ENCODE data around the gene ARHGAP32.

The ARHGAP32 gene

GRCh38 chr11:128967578-128967977, 224.5 kb downstream of the ARHGAP32 start:
- Mint-ChIP-seq H3K27me3 (peaks cover 0 to 20% of the 10 kb centered on the region in 2 donors), H3K27ac (no peak overlapping the region), H3K36me3 (ENCODE audit: insufficient read depth) (no peaks in the 10 kb centered on the region), H3K9me3 (no peaks in the 10 kb centered on the region), H3K4me3 (no peak overlapping the region), H3K4me1 (ENCODE audit: low read depth in 2 of 2) (peaks cover 25 to 30% of the 10 kb centered on the region in 2 donors)
- ATAC-seq (replicated peaks), result no peak
- DNase-seq, result no peak

GRCh38 chr11:128965485-128965884, 226.6 kb downstream of the ARHGAP32 start:
- Mint-ChIP-seq H3K27me3 (peaks cover 0 to 18% of the 10 kb centered on the region in 2 donors), H3K4me1 (ENCODE audit: low read depth in 2 of 2) (peaks cover 23 to 29% of the 10 kb centered on the region in 2 donors), H3K9me3 (no peaks in the 10 kb centered on the region), H3K36me3 (ENCODE audit: insufficient read depth) (no peaks in the 10 kb centered on the region), H3K4me3 (no peak overlapping the region), H3K27ac (no peak overlapping the region)
- DNase-seq (no peak), ATAC-seq (replicated peaks) (peak; percentile 66)

GRCh38 chr11:128964463-128964930, 227.6 kb downstream of the ARHGAP32 start:
- Mint-ChIP-seq H3K4me1 (ENCODE audit: low read depth in 2 of 2) (peaks cover 17 to 24% of the 10 kb centered on the region in 2 donors), H3K9me3 (no peaks in the 10 kb centered on the region), H3K4me3 (peak overlapping the region; percentile 39 to 51), H3K36me3 (ENCODE audit: insufficient read depth) (no peaks in the 10 kb centered on the region), H3K27ac (peak overlapping the region in 1 of 2 donors; percentile 58), H3K27me3 (peaks cover 5 to 9% of the 10 kb centered on the region in 2 donors)
- ATAC-seq (replicated peaks) (no peak), DNase-seq (no peak)

- DNase-seq (no peak), ATAC-seq (replicated peaks) (peak; percentile 66)
- H3K27ac Mint-ChIP-seq, result peak overlapping the region in 1 of 2 donors; percentile 58
- no peaks in the 10 kb centered on the region for H3K9me3 Mint-ChIP-seq
- H3K4me3 Mint-ChIP-seq, result peak overlapping the region; percentile 39 to 51
- peaks cover 8 to 12% of the 10 kb centered on the region in 2 donors for H3K27me3 Mint-ChIP-seq
- H3K4me1 Mint-ChIP-seq (ENCODE audit: low read depth in 2 of 2), result peaks cover 17 to 24% of the 10 kb centered on the region in 2 donors
- H3K36me3 Mint-ChIP-seq (ENCODE audit: insufficient read depth), result no peaks in the 10 kb centered on the region
Observed at GRCh38 chr11:128963744-128964325, 228.3 kb downstream of the ARHGAP32 start.

GRCh38 chr11:128962896-128963295, 229.2 kb downstream of the ARHGAP32 start:
- ATAC-seq (replicated peaks) (no peak), DNase-seq (no peak)
- peak overlapping the region; percentile 6 to 30 for H3K4me3 Mint-ChIP-seq
- peaks cover 17 to 24% of the 10 kb centered on the region in 2 donors for H3K4me1 Mint-ChIP-seq (ENCODE audit: low read depth in 2 of 2)
- H3K36me3 Mint-ChIP-seq (ENCODE audit: insufficient read depth), result no peaks in the 10 kb centered on the region
- H3K9me3 Mint-ChIP-seq, result no peaks in the 10 kb centered on the region
- H3K27me3 Mint-ChIP-seq, result peaks cover 14 to 21% of the 10 kb centered on the region in 2 donors
- H3K27ac Mint-ChIP-seq, result no peak overlapping the region

- DNase-seq (no peak), ATAC-seq (replicated peaks) (no peak)
- H3K36me3 Mint-ChIP-seq (ENCODE audit: insufficient read depth), result no peaks in the 10 kb centered on the region
- no peaks in the 10 kb centered on the region for H3K9me3 Mint-ChIP-seq
- H3K27me3 Mint-ChIP-seq, result peaks cover 18 to 30% of the 10 kb centered on the region in 2 donors
- no peak overlapping the region for H3K27ac Mint-ChIP-seq
- H3K4me1 Mint-ChIP-seq (ENCODE audit: low read depth in 2 of 2), result peaks cover 15 to 24% of the 10 kb centered on the region in 2 donors
- no peak overlapping the region for H3K4me3 Mint-ChIP-seq
Observed at GRCh38 chr11:128961645-128962044, 230.5 kb downstream of the ARHGAP32 start.

- H3K4me3 Mint-ChIP-seq, result no peak overlapping the region
- H3K36me3 Mint-ChIP-seq (ENCODE audit: insufficient read depth), result no peaks in the 10 kb centered on the region
- H3K9me3 Mint-ChIP-seq, result no peaks in the 10 kb centered on the region
- no peak overlapping the region for H3K27ac Mint-ChIP-seq
- peaks cover 0 to 1% of the 10 kb centered on the region in 2 donors for H3K4me1 Mint-ChIP-seq (ENCODE audit: low read depth in 2 of 2)
- peaks cover 28 to 42% of the 10 kb centered on the region in 2 donors for H3K27me3 Mint-ChIP-seq
- DNase-seq (no peak), ATAC-seq (replicated peaks) (no peak)
Observed at GRCh38 chr11:128957202-128957482, 235.0 kb downstream of the ARHGAP32 start.

GRCh38 chr11:128956401-128957201, 235.5 kb downstream of the ARHGAP32 start:
- H3K27me3 Mint-ChIP-seq, result peaks cover 28 to 42% of the 10 kb centered on the region in 2 donors
- no peaks in the 10 kb centered on the region for H3K36me3 Mint-ChIP-seq (ENCODE audit: insufficient read depth)
- DNase-seq, result peak; percentile 7 to 26 (median 12)
- H3K4me3 Mint-ChIP-seq, result no peak overlapping the region
- no peak for ATAC-seq (replicated peaks)
- H3K9me3 Mint-ChIP-seq, result no peaks in the 10 kb centered on the region
- no peak overlapping the region for H3K27ac Mint-ChIP-seq
- H3K4me1 Mint-ChIP-seq (ENCODE audit: low read depth in 2 of 2), result peaks cover 0 to 1% of the 10 kb centered on the region in 2 donors

GRCh38 chr11:128955636-128956035, 236.5 kb downstream of the ARHGAP32 start:
- ATAC-seq (replicated peaks) (no peak), DNase-seq (no peak)
- no peaks in the 10 kb centered on the region for H3K36me3 Mint-ChIP-seq (ENCODE audit: insufficient read depth)
- H3K4me1 Mint-ChIP-seq (ENCODE audit: low read depth in 2 of 2), result peaks cover 0 to 1% of the 10 kb centered on the region in 2 donors
- H3K9me3 Mint-ChIP-seq, result no peaks in the 10 kb centered on the region
- H3K27ac Mint-ChIP-seq, result no peak overlapping the region
- peaks cover 28 to 42% of the 10 kb centered on the region in 2 donors for H3K27me3 Mint-ChIP-seq
- no peak overlapping the region for H3K4me3 Mint-ChIP-seq

- DNase-seq (no peak), ATAC-seq (replicated peaks) (no peak)
- peaks cover 34 to 35% of the 10 kb centered on the region in 2 donors for H3K27me3 Mint-ChIP-seq
- H3K27ac Mint-ChIP-seq, result no peak overlapping the region
- H3K4me3 Mint-ChIP-seq, result no peak overlapping the region
- H3K4me1 Mint-ChIP-seq (ENCODE audit: low read depth in 2 of 2), result peaks cover 0 to 1% of the 10 kb centered on the region in 2 donors
- H3K36me3 Mint-ChIP-seq (ENCODE audit: insufficient read depth), result no peaks in the 10 kb centered on the region
- H3K9me3 Mint-ChIP-seq, result no peaks in the 10 kb centered on the region
Observed at GRCh38 chr11:128953151-128953550, 239.0 kb downstream of the ARHGAP32 start.

- Mint-ChIP-seq H3K27ac (no peak overlapping the region), H3K36me3 (ENCODE audit: insufficient read depth) (no peaks in the 10 kb centered on the region), H3K9me3 (no peaks in the 10 kb centered on the region), H3K4me1 (ENCODE audit: low read depth in 2 of 2) (no peaks in the 10 kb centered on the region), H3K27me3 (peaks cover 46 to 48% of the 10 kb centered on the region in 2 donors), H3K4me3 (no peak overlapping the region)
- no peak for ATAC-seq (replicated peaks)
- no peak for DNase-seq
Observed at GRCh38 chr11:128949791-128950454, 242.2 kb downstream of the ARHGAP32 start.

GRCh38 chr11:128948583-128948982, 243.5 kb downstream of the ARHGAP32 start:
- Mint-ChIP-seq H3K4me1 (ENCODE audit: low read depth in 2 of 2) (no peaks in the 10 kb centered on the region), H3K4me3 (no peak overlapping the region), H3K27ac (no peak overlapping the region), H3K27me3 (peaks cover 51 to 54% of the 10 kb centered on the region in 2 donors), H3K36me3 (ENCODE audit: insufficient read depth) (no peaks in the 10 kb centered on the region), H3K9me3 (no peaks in the 10 kb centered on the region)
- ATAC-seq (replicated peaks) (no peak), DNase-seq (no peak)

- no peaks in the 10 kb centered on the region for H3K9me3 Mint-ChIP-seq
- no peaks in the 10 kb centered on the region for H3K4me1 Mint-ChIP-seq (ENCODE audit: low read depth in 2 of 2)
- no peak overlapping the region for H3K4me3 Mint-ChIP-seq
- H3K27ac Mint-ChIP-seq, result no peak overlapping the region
- DNase-seq (no peak), ATAC-seq (replicated peaks) (no peak)
- peaks cover 52 to 60% of the 10 kb centered on the region in 2 donors for H3K27me3 Mint-ChIP-seq
- no peaks in the 10 kb centered on the region for H3K36me3 Mint-ChIP-seq (ENCODE audit: insufficient read depth)
Observed at GRCh38 chr11:128947773-128948172, 244.4 kb downstream of the ARHGAP32 start.
